ENCODE results near the gene TFAP2C.
A peak's percentile ranks its signal among the peaks of the same experiment; 100 is the strongest.
"Not testable (repeated sequence)": the region's sequence is repeated elsewhere in the genome, so short reads cannot be mapped to it uniquely, and the experiment has no call there.

The TFAP2C gene

GRCh38 chr20:56616716-56617115 lies 12.4 kb upstream of the TFAP2C start:
- no peak for DNase-seq (ENCODE audit: low spot score)

- DNase-seq (ENCODE audit: low spot score): no peak
These were observed 11.6 kb upstream of the TFAP2C start for GRCh38 chr20:56617489-56617888.

GRCh38 chr20:56621730-56622129 lies 7.4 kb upstream of the TFAP2C start:
- DNase-seq (ENCODE audit: low spot score): no peak

GRCh38 chr20:56623930-56624329 lies 5.2 kb upstream of the TFAP2C start:
- DNase-seq (ENCODE audit: low spot score): not testable (repeated sequence)

GRCh38 chr20:56624786-56625681 lies 4.1 kb upstream of the TFAP2C start:
- DNase-seq (ENCODE audit: low spot score): no peak

GRCh38 chr20:56625837-56626236 lies 3.3 kb upstream of the TFAP2C start:
- DNase-seq (ENCODE audit: low spot score): no peak

- DNase-seq (ENCODE audit: low spot score): peak; percentile 52
These were observed 2.6 kb upstream of the TFAP2C start for GRCh38 chr20:56626367-56627121.

GRCh38 chr20:56627122-56628014 lies 1.7 kb upstream of the TFAP2C start:
- DNase-seq (ENCODE audit: low spot score): no peak

- peak; percentile 56 for DNase-seq (ENCODE audit: low spot score)
These were observed 862 bp upstream of the TFAP2C start for GRCh38 chr20:56628015-56628872.

GRCh38 chr20:56629464-56630085 lies 469 bp downstream of the TFAP2C start:
- no peak for DNase-seq (ENCODE audit: low spot score)

- peak; percentile 80 for DNase-seq (ENCODE audit: low spot score)
These were observed 984 bp downstream of the TFAP2C start for GRCh38 chr20:56630086-56630493.

- DNase-seq (ENCODE audit: low spot score): peak; percentile 51
These were observed 1.6 kb downstream of the TFAP2C start for GRCh38 chr20:56630506-56631317.

GRCh38 chr20:56631318-56631989 lies 2.3 kb downstream of the TFAP2C start:
- DNase-seq (ENCODE audit: low spot score): no peak

- DNase-seq (ENCODE audit: low spot score): no peak
These were observed 2.9 kb downstream of the TFAP2C start for GRCh38 chr20:56631990-56632327.

- no peak for DNase-seq (ENCODE audit: low spot score)
These were observed 5.2 kb downstream of the TFAP2C start for GRCh38 chr20:56634307-56634706.

GRCh38 chr20:56634735-56635385 lies 5.8 kb downstream of the TFAP2C start:
- DNase-seq (ENCODE audit: low spot score): no peak

- peak; percentile 61 for DNase-seq (ENCODE audit: low spot score)
These were observed 7.6 kb downstream of the TFAP2C start for GRCh38 chr20:56636716-56637115.

- DNase-seq (ENCODE audit: low spot score): no peak
These were observed 8.5 kb downstream of the TFAP2C start for GRCh38 chr20:56637576-56637975.

GRCh38 chr20:56646599-56646998 lies 17.5 kb downstream of the TFAP2C start:
- DNase-seq (ENCODE audit: low spot score): no peak

Measured in AG08396 (cell line).